PC-9 (cell line): Measurements from ENCODE around the gene ST8SIA3. TPM values are rescaled to one million over a fixed set of nuclear protein-coding genes. Genes with fewer than 3 reads are reported as not detected.

Source experiments
- BruUV-seq: library from RNA; stranded (reverse); fragments of 400-500 nt; replicated peaks from 2 replicates; lab custom pipeline; 2021; lab: Mats Ljungman, UMichigan
- CTCF ChIA-PET: fragments of 300-600 bp; sonication (Branson Sonifier 250); formaldehyde crosslinking; loops from one replicate; lab custom pipeline; 2022; ENCODE audit warnings: antibody characterized with exemption; lab: Charles Lee
- POLR2A ChIA-PET: fragments of 300-600 bp; sonication (Branson Sonifier 250); formaldehyde crosslinking; loops from one replicate; lab custom pipeline; 2022; ENCODE audit warnings: antibody characterized with exemption; ENCODE audit not compliant: unreplicated experiment; lab: Charles Lee
- DNase-seq, 2 experiments: peaks; one replicate each; pipeline versions ENCODE4 v3.0.0 to v3.0.0-alpha.2; 2015 to 2022; ENCODE audit warnings: mixed read lengths in 1 of 2
- H2AFZ ChIP-seq: fragments of 200-600 bp; sonication (generic); 2 replicates; pipeline ENCODE4 v1.8.1; 2017; ENCODE audit warnings: antibody characterized with exemption
- H3F3A ChIP-seq: fragments of 200-600 bp; sonication (generic); 2 replicates; pipeline ENCODE4 v1.8.1; 2017; ENCODE audit warnings: antibody characterized with exemption, mild to moderate bottlenecking, low read depth; ENCODE audit not compliant: insufficient read depth
- H3K27ac ChIP-seq: fragments of 200-600 bp; sonication (generic); 2 replicates; pipeline ENCODE4 v1.6.1; 2016; ENCODE audit warnings: mixed run types
- H3K27me3 ChIP-seq: fragments of 200-600 bp; sonication (generic); 2 replicates; pipeline ENCODE4 v1.6.1; 2016; ENCODE audit warnings: low read depth, mixed run types; ENCODE audit not compliant: insufficient read depth
- H3K36me3 ChIP-seq: fragments of 200-600 bp; sonication (generic); 2 replicates; pipeline ENCODE4 v1.6.1; 2016; ENCODE audit warnings: low read depth, mixed run types
- H3K4me1 ChIP-seq: fragments of 200-600 bp; sonication (generic); replicated peaks from 2 replicates; pipeline ENCODE4 v1.6.1; 2016; ENCODE audit warnings: mixed run types; ENCODE audit not compliant: insufficient read depth
- H3K4me2 ChIP-seq: fragments of 200-600 bp; sonication (generic); 2 replicates; pipeline ENCODE4 v1.6.1; 2017; ENCODE audit warnings: mixed run types
- H3K4me3 ChIP-seq: fragments of 200-600 bp; sonication (generic); 2 replicates; pipeline ENCODE4 v1.6.1; 2016; ENCODE audit warnings: mixed run types
- H3K79me2 ChIP-seq: fragments of 200-600 bp; sonication (generic); 2 replicates; pipeline ENCODE4 v1.6.1; 2017; ENCODE audit warnings: low read depth, mixed run types
- H3K9me2 ChIP-seq: fragments of 200-600 bp; sonication (generic); 2 replicates; pipeline ENCODE4 v1.8.1; 2017; ENCODE audit warnings: mild to moderate bottlenecking; ENCODE audit not compliant: insufficient read depth
- H3K9me3 ChIP-seq: fragments of 200-600 bp; sonication (generic); 2 replicates; pipeline ENCODE4 v1.8.1; 2016; ENCODE audit warnings: low read depth; ENCODE audit not compliant: insufficient read depth
- H4K20me1 ChIP-seq: fragments of 200-600 bp; sonication (generic); 2 replicates; pipeline ENCODE4 v1.8.1; 2017; ENCODE audit not compliant: insufficient read depth
- CTCF ChIP-seq: fragments of 200-600 bp; sonication (generic); conservative IDR thresholded peaks from 2 replicates; pipeline ENCODE4 v1.6.1; 2017; ENCODE audit warnings: mixed run types, antibody characterized with exemption, mild to moderate bottlenecking, moderate library complexity
- EZH2 ChIP-seq: fragments of 200-600 bp; sonication (generic); IDR thresholded peaks from 2 replicates; pipeline ENCODE4 v1.8.0; 2017; ENCODE audit warnings: antibody characterized with exemption, low read depth
- intact Hi-C: fragments of 100-400 bp; cut with micrococcal nuclease; formaldehyde crosslinking; loops from one replicate; pipeline ENCODE4 v1.10.0; 2022; ENCODE audit not compliant: unreplicated experiment
- total RNA-seq: library from RNA; stranded (reverse); gene quantifications from 2 replicates; pipeline ENCODE4 v1.2.3, GENCODE V29; 2021

Gene ST8SIA3
- total RNA-seq, 1 experiment from 2014 or later: not detected

- ChIA-PET POLR2A (no interaction called here), CTCF (no interaction called here)
- Histone ChIP-seq H3K4me1 (no peaks in the 10 kb centered on the region), H3K79me2 (no peaks in the 10 kb centered on the region), H3K36me3 (no peaks in the 10 kb centered on the region), H4K20me1 (no peaks in the 10 kb centered on the region), H3K9me2 (no peaks in the 10 kb centered on the region), H3K9me3 (no peaks in the 10 kb centered on the region), H3K27me3 (no peaks in the 10 kb centered on the region), H3K4me3 (no peak overlapping the region), H2AFZ (no peak overlapping the region), H3F3A (no peaks in the 10 kb centered on the region), H3K27ac (no peak overlapping the region), H3K4me2 (no peak overlapping the region)
- intact Hi-C loops: no loop called here
- DNase-seq: no peak
- BruUV-seq: no TSS peak
- TF ChIP-seq EZH2 (no peak), CTCF (no peak)
Measured at GRCh38 chr18:57364460-57364859, 12.1 kb downstream of the ST8SIA3 start.

- H3K79me2 ChIP-seq: no peaks in the 10 kb centered on the region
- no peaks in the 10 kb centered on the region for H3K9me3 ChIP-seq
- H2AFZ ChIP-seq: no peak overlapping the region
- BruUV-seq: no TSS peak
- no peak for DNase-seq
- H3K27me3 ChIP-seq: no peaks in the 10 kb centered on the region
- ChIA-PET POLR2A (no interaction called here), CTCF (no interaction called here)
- no peaks in the 10 kb centered on the region for H4K20me1 ChIP-seq
- no peaks in the 10 kb centered on the region for H3K4me1 ChIP-seq
- no peak overlapping the region for H3K27ac ChIP-seq
- no peak overlapping the region for H3K4me3 ChIP-seq
- H3K9me2 ChIP-seq: no peaks in the 10 kb centered on the region
- intact Hi-C loops: no loop called here
- no peak overlapping the region for H3K4me2 ChIP-seq
- H3F3A ChIP-seq: no peaks in the 10 kb centered on the region
- no peak for TF ChIP-seq EZH2
- no peak for TF ChIP-seq CTCF
- no peaks in the 10 kb centered on the region for H3K36me3 ChIP-seq
Measured at GRCh38 chr18:57366528-57367081, 14.2 kb downstream of the ST8SIA3 start.

- intact Hi-C loops: no loop called here
- Histone ChIP-seq H3K4me3 (no peak overlapping the region), H3K4me2 (no peak overlapping the region), H3K9me2 (no peaks in the 10 kb centered on the region), H3K79me2 (no peaks in the 10 kb centered on the region), H3K36me3 (no peaks in the 10 kb centered on the region), H3K27ac (no peak overlapping the region), H3F3A (no peaks in the 10 kb centered on the region), H3K4me1 (no peaks in the 10 kb centered on the region), H2AFZ (no peak overlapping the region), H4K20me1 (no peaks in the 10 kb centered on the region), H3K27me3 (no peaks in the 10 kb centered on the region), H3K9me3 (no peaks in the 10 kb centered on the region)
- no peak for DNase-seq
- TF ChIP-seq EZH2: no peak
- TF ChIP-seq CTCF: no peak
- BruUV-seq: no TSS peak
- CTCF ChIA-PET: no interaction called here
- POLR2A ChIA-PET: no interaction called here
Measured at GRCh38 chr18:57372444-57372843, 20.1 kb downstream of the ST8SIA3 start.
